OCI-LY1 (cell line): Measurements from ENCODE around the gene CCR6.
"Not testable (repeated sequence)": the region's sequence is repeated elsewhere in the genome, so short reads cannot be mapped to it uniquely, and the experiment has no call there.

Source experiments
- H2AFZ ChIP-seq: fragments of 200-600 bp; sonication (generic), shearing (Covaris generic); 2 replicates; pipeline ENCODE4 v1.6.0; 2014; ENCODE audit warnings: antibody characterized with exemption, mild to moderate bottlenecking, low read length
- H3F3A ChIP-seq: fragments of 200-600 bp; sonication (generic), shearing (Covaris generic); 2 replicates; pipeline ENCODE4 v1.6.0; 2014; ENCODE audit warnings: mild to moderate bottlenecking, antibody characterized with exemption, low read length, moderate library complexity; ENCODE audit not compliant: insufficient read depth
- H3K27ac ChIP-seq: fragments of 200-600 bp; sonication (generic); 2 replicates; pipeline ENCODE4 v1.5.1; 2014; ENCODE audit warnings: low read length, mixed run types, mild to moderate bottlenecking, low read depth; ENCODE audit not compliant: poor library complexity, severe bottlenecking
- H3K27me3 ChIP-seq: fragments of 200-600 bp; sonication (generic); 2 replicates; pipeline ENCODE4 v1.6.0; 2014; ENCODE audit warnings: antibody characterized with exemption, mild to moderate bottlenecking, low read length, moderate library complexity; ENCODE audit not compliant: insufficient read depth
- H3K36me3 ChIP-seq: fragments of 200-600 bp; sonication (generic); 2 replicates; pipeline ENCODE4 v1.6.1; 2014; ENCODE audit warnings: mild to moderate bottlenecking, antibody characterized with exemption, low read length, moderate library complexity, mixed read lengths; ENCODE audit not compliant: insufficient read depth
- H3K4me1 ChIP-seq: fragments of 200-600 bp; sonication (generic); 2 replicates; pipeline ENCODE4 v1.5.1; 2014; ENCODE audit warnings: mild to moderate bottlenecking, low read length, moderate library complexity; ENCODE audit not compliant: insufficient read depth, severe bottlenecking
- H3K4me2 ChIP-seq: fragments of 200-600 bp; sonication (generic), shearing (Covaris generic); 2 replicates; pipeline ENCODE4 v1.6.1; 2014; ENCODE audit warnings: low read length
- H3K4me3 ChIP-seq: fragments of 200-600 bp; sonication (generic); 2 replicates; pipeline ENCODE4 v1.5.1; 2014; ENCODE audit warnings: low read length, low read depth, mild to moderate bottlenecking, mixed read lengths; ENCODE audit not compliant: poor library complexity, severe bottlenecking
- H3K79me2 ChIP-seq: fragments of 200-600 bp; shearing (Covaris generic); 2 replicates; pipeline ENCODE4 v1.6.1; 2016; ENCODE audit warnings: mixed run types, low read length, mixed read lengths; ENCODE audit not compliant: insufficient read depth
- H3K9ac ChIP-seq: fragments of 200-600 bp; sonication (generic), shearing (Covaris generic); 2 replicates; pipeline ENCODE4 v1.6.1; 2014; ENCODE audit warnings: mild to moderate bottlenecking, low read length, mixed read lengths
- H3K9me2 ChIP-seq: fragments of 200-600 bp; sonication (generic), shearing (Covaris generic); 2 replicates; pipeline ENCODE4 v1.6.1; 2014; ENCODE audit warnings: low read depth, mild to moderate bottlenecking, low read length, mixed read lengths
- H3K9me3 ChIP-seq: fragments of 200-600 bp; shearing (Covaris generic); 2 replicates; pipeline ENCODE4 v1.6.1; 2014; ENCODE audit warnings: low read length, mixed read lengths
- H4K20me1 ChIP-seq: fragments of 200-600 bp; sonication (generic), shearing (Covaris generic); 2 replicates; pipeline ENCODE4 v1.6.0; 2016; ENCODE audit warnings: mild to moderate bottlenecking, low read length; ENCODE audit not compliant: insufficient read depth
- TF ChIP-seq, protein P1 (sequence below): fragments of 200-600 bp; sonication (generic), shearing (Covaris generic); IDR thresholded peaks from 2 replicates; pipeline ENCODE4 v1.5.1; 2017; ENCODE audit warnings: mild to moderate bottlenecking, antibody characterized with exemption, low read length, moderate library complexity, mixed read lengths

Gene CCR6

DNA sequence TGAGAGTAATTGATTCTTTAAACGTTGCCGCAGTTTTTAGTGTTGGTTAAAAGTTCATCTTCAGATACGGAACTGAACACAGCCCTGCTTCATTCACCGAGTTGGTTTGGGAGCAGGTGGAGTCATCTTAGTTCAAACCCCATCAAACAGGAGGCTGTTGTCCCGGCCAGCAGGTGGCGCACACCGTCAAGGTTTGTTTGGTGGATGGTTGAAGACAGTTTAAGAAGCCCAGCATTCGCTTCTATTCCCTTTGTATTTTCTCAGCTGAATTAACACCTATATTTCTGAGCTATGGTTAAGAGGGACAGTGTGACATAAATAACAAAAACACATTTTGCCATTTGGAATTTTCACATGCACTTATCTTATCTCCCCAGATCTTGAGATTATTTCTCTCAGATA, 60.0 kb downstream of the CCR6 start:
- TF ChIP-seq, protein P1, sequence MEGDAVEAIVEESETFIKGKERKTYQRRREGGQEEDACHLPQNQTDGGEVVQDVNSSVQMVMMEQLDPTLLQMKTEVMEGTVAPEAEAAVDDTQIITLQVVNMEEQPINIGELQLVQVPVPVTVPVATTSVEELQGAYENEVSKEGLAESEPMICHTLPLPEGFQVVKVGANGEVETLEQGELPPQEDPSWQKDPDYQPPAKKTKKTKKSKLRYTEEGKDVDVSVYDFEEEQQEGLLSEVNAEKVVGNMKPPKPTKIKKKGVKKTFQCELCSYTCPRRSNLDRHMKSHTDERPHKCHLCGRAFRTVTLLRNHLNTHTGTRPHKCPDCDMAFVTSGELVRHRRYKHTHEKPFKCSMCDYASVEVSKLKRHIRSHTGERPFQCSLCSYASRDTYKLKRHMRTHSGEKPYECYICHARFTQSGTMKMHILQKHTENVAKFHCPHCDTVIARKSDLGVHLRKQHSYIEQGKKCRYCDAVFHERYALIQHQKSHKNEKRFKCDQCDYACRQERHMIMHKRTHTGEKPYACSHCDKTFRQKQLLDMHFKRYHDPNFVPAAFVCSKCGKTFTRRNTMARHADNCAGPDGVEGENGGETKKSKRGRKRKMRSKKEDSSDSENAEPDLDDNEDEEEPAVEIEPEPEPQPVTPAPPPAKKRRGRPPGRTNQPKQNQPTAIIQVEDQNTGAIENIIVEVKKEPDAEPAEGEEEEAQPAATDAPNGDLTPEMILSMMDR: peak; percentile 25; the same call in 1 of the 2 replicates
- not testable (repeated sequence) for H3K27me3 ChIP-seq, H3K4me1 ChIP-seq, H3F3A ChIP-seq, H3K36me3 ChIP-seq, H3K4me2 ChIP-seq, H4K20me1 ChIP-seq, H2AFZ ChIP-seq, H3K4me3 ChIP-seq, H3K9me2 ChIP-seq, H3K27ac ChIP-seq, H3K79me2 ChIP-seq, H3K9me3 ChIP-seq, H3K9ac ChIP-seq

DNA sequence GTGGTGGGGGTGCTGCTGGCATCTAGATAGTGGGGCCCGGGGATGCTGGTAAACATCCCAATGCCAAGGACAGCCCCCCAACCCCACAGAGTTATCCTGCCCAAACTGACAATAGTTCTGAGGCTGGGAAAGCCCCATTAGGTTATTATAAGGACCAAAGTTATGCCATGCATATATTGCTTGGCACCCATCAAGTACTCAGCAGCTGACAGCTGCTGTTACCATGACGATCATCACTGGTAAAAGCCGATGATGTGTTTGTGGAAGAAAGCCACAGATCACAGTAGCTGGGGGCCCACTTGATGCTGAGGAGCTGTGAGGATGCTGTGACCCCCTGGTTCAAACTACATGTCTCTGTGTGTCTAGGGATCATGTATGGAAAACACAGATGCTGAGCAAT, 62.2 kb downstream of the CCR6 start:
- H3K4me2 ChIP-seq, H3K4me3 ChIP-seq, H3F3A ChIP-seq, H3K36me3 ChIP-seq, H3K9me3 ChIP-seq, H3K9ac ChIP-seq, H3K4me1 ChIP-seq, H4K20me1 ChIP-seq, H3K27ac ChIP-seq, H2AFZ ChIP-seq, H3K27me3 ChIP-seq, H3K79me2 ChIP-seq, H3K9me2 ChIP-seq: not testable (repeated sequence)

DNA sequence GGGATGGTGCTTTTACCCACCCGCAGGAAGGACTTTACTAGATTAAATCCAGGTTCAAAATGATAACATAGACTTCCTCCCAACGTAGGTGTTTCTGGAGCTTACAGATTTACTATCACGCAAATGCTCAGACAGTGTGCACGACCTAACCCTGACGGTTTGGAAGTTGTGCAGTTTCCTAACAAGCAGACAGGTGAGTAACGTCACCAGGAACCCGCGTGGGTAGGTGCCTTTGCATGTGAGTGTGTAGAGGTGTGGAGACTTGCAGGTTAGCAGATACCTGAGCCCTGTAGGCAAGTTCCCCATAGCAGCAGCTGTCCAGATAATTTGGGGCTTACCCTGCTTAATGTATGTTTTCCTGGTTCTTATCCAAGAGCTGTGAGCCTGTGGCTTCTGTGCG, 64.4 kb downstream of the CCR6 start:
- not testable (repeated sequence) for H3K4me3 ChIP-seq, H3K27me3 ChIP-seq, H3K4me2 ChIP-seq, H4K20me1 ChIP-seq, H3K27ac ChIP-seq, H3K4me1 ChIP-seq, H3K9me3 ChIP-seq, H3K9ac ChIP-seq, H3F3A ChIP-seq, H3K36me3 ChIP-seq, H2AFZ ChIP-seq, H3K9me2 ChIP-seq, H3K79me2 ChIP-seq
